Measurements from ENCODE around the gene AGPAT4. TPM values are rescaled to one million over a fixed set of nuclear protein-coding genes. Genes with fewer than 3 reads are reported as not detected.

Gene AGPAT4
- total and polyA plus RNA-seq, 2 donors (not counting 3 experiments of a cell fraction or from before 2014, with no cell fraction given): 10.2 to 15.2 TPM

GRCh38 chr6:161233986-161234661 lies 39.7 kb downstream of the AGPAT4 start:
- DNase-seq (ENCODE audit: low read depth, low spot score): peak; percentile 68
- CTCF ChIA-PET: interaction anchor here (0.8 to 1.3 kb wide), 4 partner anchors 9 to 19 kb away, joined by 3 to 6 read pairs (median 3); no protein-coding TSS in a partner anchor
- POLR2A ChIA-PET: interaction anchor here (0.6 kb wide), 1 partner anchor 40 kb away, joined by 3 read pairs; the partner anchor contains the start of gene AGPAT4

DNA sequence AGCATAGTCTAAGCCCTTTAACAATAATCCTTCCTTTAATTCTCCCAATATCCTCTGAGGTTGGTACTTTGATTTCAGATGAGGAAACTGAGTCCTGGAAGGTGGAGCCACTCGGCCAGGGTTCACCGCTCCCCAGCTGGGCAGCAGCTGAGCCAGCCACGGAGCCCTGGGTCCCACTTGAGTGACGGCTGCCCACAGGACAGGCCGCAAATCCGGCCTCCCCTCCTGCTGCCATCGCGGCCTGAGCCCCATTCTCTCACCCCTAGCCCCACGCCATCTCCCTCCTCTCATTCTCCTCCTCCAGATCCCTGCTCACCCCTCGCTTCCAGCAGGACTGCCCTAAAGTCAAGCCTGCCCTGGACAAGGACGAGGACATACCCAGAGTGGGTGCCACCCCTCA lies 41.4 kb downstream of the AGPAT4 start:
- dilution Hi-C loops (cut with MboI; ENCODE audit: extremely low pct_ligation_motif_present, low sequenced_read_pairs): no loop called here
- FAIRE-seq: no peak
- no peak overlapping the region for H3K4me2 ChIP-seq (ENCODE audit: insufficient read depth, low read length)

More at GRCh38 chr6:161233986-161234661, 39.7 kb downstream of the AGPAT4 start:
- Histone ChIP-seq H4K20me1 (replicated peaks; ENCODE audit: control insufficient read depth, extremely low read depth, insufficient read depth, low read length) (no peaks in the 10 kb centered on the region), H2AFZ (ENCODE audit: low read depth, low read length) (no peak overlapping the region), H3K27ac (ENCODE audit: insufficient read depth, low read depth, low read length) (no peak overlapping the region), H3K4me2 (ENCODE audit: insufficient read depth, low read length) (no peak overlapping the region), H3K4me1 (ENCODE audit: control insufficient read depth, extremely low read depth, insufficient read depth, low read length) (peaks cover 13% of the 10 kb centered on the region), H3K36me3 (ENCODE audit: control insufficient read depth in 2 of 2, extremely low read depth in 1 of 2, insufficient read depth in 2 of 2, low read length in 2 of 2) (no peaks in the 10 kb centered on the region), H3K27me3 (ENCODE audit: control insufficient read depth in 2 of 2, insufficient read depth in 2 of 2, low read length in 2 of 2) (no peaks in the 10 kb centered on the region), H3K79me2 (ENCODE audit: control insufficient read depth, insufficient read depth, low read length) (no peaks in the 10 kb centered on the region), H3K9ac (replicated peaks; ENCODE audit: extremely low read depth, insufficient read depth, low read length) (no peak overlapping the region), H3K4me3 (replicated peaks in 1 of 3; ENCODE audit: insufficient read depth in 1 of 3, low read depth in 1 of 3, low read length in 3 of 3) (no peak overlapping the region), H3K9me1 (replicated peaks; ENCODE audit: control insufficient read depth, extremely low read depth, insufficient read depth, low read length) (no peaks in the 10 kb centered on the region), H3K9me3 (replicated peaks; ENCODE audit: control insufficient read depth, insufficient read depth, low read length) (no peaks in the 10 kb centered on the region)
- FAIRE-seq: no peak
- TF ChIP-seq POLR2A (IDR thresholded peaks at IDR 0.05; ENCODE audit: low read depth, low read length) (no peak), POLR2AphosphoS5 (IDR thresholded peaks at IDR 0.05; ENCODE audit: insufficient read depth, low read depth, low read length) (no peak), EZH2 (IDR thresholded peaks at IDR 0.05; ENCODE audit: borderline replicate concordance, low read depth, low read length, severe bottlenecking) (no peak), FOS (IDR thresholded peaks at IDR 0.05; ENCODE audit: borderline replicate concordance, insufficient read depth, low read length) (peak; percentile 45)
- dilution Hi-C loops (cut with MboI; ENCODE audit: extremely low pct_ligation_motif_present, low sequenced_read_pairs) (no loop called here), intact Hi-C loops (cut with micrococcal nuclease) (no loop called here)
- BruUV-seq (replicated peaks): no TSS peak

More for the DNA sequence above, 41.4 kb downstream of the AGPAT4 start:
- ChIA-PET CTCF (no interaction called here), POLR2A (no interaction called here)
- H2AFZ ChIP-seq (ENCODE audit: low read depth, low read length): no peak overlapping the region
- H3K9me1 ChIP-seq (replicated peaks; ENCODE audit: control insufficient read depth, extremely low read depth, insufficient read depth, low read length): no peaks in the 10 kb centered on the region
- H3K79me2 ChIP-seq (ENCODE audit: control insufficient read depth, insufficient read depth, low read length): no peaks in the 10 kb centered on the region
- BruUV-seq (replicated peaks): no TSS peak
- no peaks in the 10 kb centered on the region for H3K9me3 ChIP-seq (replicated peaks; ENCODE audit: control insufficient read depth, insufficient read depth, low read length)
- intact Hi-C loops (cut with micrococcal nuclease): no loop called here
- H3K36me3 ChIP-seq (ENCODE audit: control insufficient read depth in 2 of 2, extremely low read depth in 1 of 2, insufficient read depth in 2 of 2, low read length in 2 of 2): no peaks in the 10 kb centered on the region
- no peaks in the 10 kb centered on the region for H4K20me1 ChIP-seq (replicated peaks; ENCODE audit: control insufficient read depth, extremely low read depth, insufficient read depth, low read length)
- no peak overlapping the region for H3K27ac ChIP-seq (ENCODE audit: insufficient read depth, low read depth, low read length)
- TF ChIP-seq JUN (IDR thresholded peaks at IDR 0.05; ENCODE audit: borderline replicate concordance, insufficient read depth, insufficient read length, low read depth) (no peak), FOS (IDR thresholded peaks at IDR 0.05; ENCODE audit: borderline replicate concordance, insufficient read depth, low read length) (no peak), POLR2AphosphoS5 (IDR thresholded peaks at IDR 0.05; ENCODE audit: insufficient read depth, low read depth, low read length) (no peak), CTCF (IDR thresholded peaks at IDR 0.05; ENCODE audit: extremely low read depth in 1 of 2, insufficient read depth in 1 of 2, low read depth in 1 of 2, low read length in 2 of 2) (no peak), EZH2 (IDR thresholded peaks at IDR 0.05; ENCODE audit: borderline replicate concordance, low read depth, low read length, severe bottlenecking) (no peak), MYC (IDR thresholded peaks at IDR 0.05; ENCODE audit: low read depth, low read length) (no peak), GATA2 (IDR thresholded peaks at IDR 0.05; ENCODE audit: insufficient read depth, insufficient read length, low read depth, low read length) (no peak)
- TF ChIP-seq, protein P1, sequence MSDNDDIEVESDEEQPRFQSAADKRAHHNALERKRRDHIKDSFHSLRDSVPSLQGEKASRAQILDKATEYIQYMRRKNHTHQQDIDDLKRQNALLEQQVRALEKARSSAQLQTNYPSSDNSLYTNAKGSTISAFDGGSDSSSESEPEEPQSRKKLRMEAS (IDR thresholded peaks at IDR 0.05; ENCODE audit: insufficient read depth, insufficient read length): no peak
- H3K4me1 ChIP-seq (ENCODE audit: control insufficient read depth, extremely low read depth, insufficient read depth, low read length): peaks cover 26% of the 10 kb centered on the region
- DNase-seq (ENCODE audit: low read depth, low spot score): no peak
- no peaks in the 10 kb centered on the region for H3K27me3 ChIP-seq (ENCODE audit: control insufficient read depth in 2 of 2, insufficient read depth in 2 of 2, low read length in 2 of 2)
- H3K4me3 ChIP-seq (replicated peaks in 1 of 3; ENCODE audit: insufficient read depth in 1 of 3, low read depth in 1 of 3, low read length in 3 of 3): no peak overlapping the region
- H3K9ac ChIP-seq (replicated peaks; ENCODE audit: extremely low read depth, insufficient read depth, low read length): no peak overlapping the region
